K562 (cell line): ENCODE data around the gene SYT7. TPM values are rescaled to one million over a fixed set of nuclear protein-coding genes. Genes with fewer than 3 reads are reported as not detected.

Experiments
- ATAC-seq: fragments of 200-7000 bp; cut with Tn5 transposase; 3 replicates; pipeline ENCODE4 v1.9.1; 2020; ENCODE audit warnings: moderate library complexity
- BruUV-seq: library from RNA; stranded (reverse); fragments of 400-500 nt; replicated peaks from 2 replicates; lab custom pipeline; 2021; lab: Mats Ljungman, UMichigan
- CTCF ChIA-PET: fragments of 300-600 bp; formaldehyde crosslinking; extraction: SDS; loops from one replicate; lab custom pipeline; 2021; ENCODE audit warnings: low intra/inter-chr PET ratio; lab: Yijun Ruan, JAX
- POLR2A ChIA-PET: fragments of 300-600, 350-650 bp; sonication (Branson Sonifier 250); formaldehyde crosslinking; extraction: SDS; loops from one replicate; lab custom pipeline; 2021; ENCODE audit warnings: antibody characterized with exemption, inconsistent platforms; lab: Yijun Ruan, JAX
- DNase-seq, 4 experiments: peaks; one replicate each; pipeline versions ENCODE4 v3.0.0 to v3.0.0-alpha.2; 2011 to 2018; ENCODE audit warnings: low spot score in 3 of 4, mixed read lengths in 3 of 4; ENCODE audit errors: extremely low read depth in 1 of 4
- FAIRE-seq: peaks from 2 replicates; lab custom pipeline; 2011; peaks lifted over from hg19 to GRCh38; lab: Jason Lieb, UNC
- H2AFZ ChIP-seq: 2 replicates; pipeline ENCODE4 v1.6.0; 2011; ENCODE audit warnings: low read depth, low read length, control low read depth, inconsistent platforms
- H3K27ac ChIP-seq: fragments of 200-600 bp; 3 replicates; pipeline ENCODE4 v1.8.0; 2011; ENCODE audit warnings: low read depth, mild to moderate bottlenecking, control low read depth, inconsistent platforms, low read length, moderate library complexity, mixed read lengths; ENCODE audit errors: extremely low read depth
- H3K27me3 ChIP-seq, 2 experiments: fragments of 300-600 bp in 1 of 2; 2 replicates in 1 of 2; 3 replicates in 1 of 2; pipeline versions ENCODE4 v1.6.0 to v1.8.0; 2011; ENCODE audit warnings: inconsistent platforms in 2 of 2, low read length in 2 of 2, mild to moderate bottlenecking in 1 of 2, mixed read lengths in 1 of 2, moderate library complexity in 1 of 2; ENCODE audit not compliant: control insufficient read depth in 2 of 2, insufficient read depth in 2 of 2
- H3K36me3 ChIP-seq: fragments of 300-600 bp; 3 replicates; pipeline ENCODE4 v1.8.0; 2011; ENCODE audit warnings: mild to moderate bottlenecking, low read length, inconsistent platforms; ENCODE audit not compliant: control insufficient read depth, insufficient read depth
- H3K4me1 ChIP-seq, 2 experiments: fragments of 200-600 bp in 1 of 2; replicated peaks in 1 of 2; 2 replicates in 1 of 2; 3 replicates in 1 of 2; pipeline versions ENCODE4 v1.5.1 to v1.8.0; 2011; ENCODE audit warnings: inconsistent platforms in 2 of 2, low read length in 2 of 2, mild to moderate bottlenecking in 1 of 2, mixed read lengths in 1 of 2, moderate library complexity in 1 of 2; ENCODE audit not compliant: control insufficient read depth in 2 of 2, insufficient read depth in 2 of 2
- H3K4me2 ChIP-seq: 2 replicates; pipeline ENCODE4 v1.6.1; 2011; ENCODE audit warnings: low read length, control low read depth, inconsistent platforms, mixed read lengths; ENCODE audit not compliant: insufficient read depth
- H3K4me3 ChIP-seq: fragments of 200-600 bp; sonication (generic), shearing (Covaris generic); 2 replicates; pipeline ENCODE4 v1.5.1; 2016; ENCODE audit warnings: control low read depth, inconsistent platforms
- H3K79me2 ChIP-seq: fragments of 200-600 bp; 3 replicates; pipeline ENCODE4 v1.8.0; 2011; ENCODE audit warnings: low read length, inconsistent platforms; ENCODE audit not compliant: control insufficient read depth, insufficient read depth
- H3K9ac ChIP-seq, 2 experiments: 2 replicates each; pipeline versions ENCODE4 v1.6.0 to v1.6.1; 2011; ENCODE audit warnings: low read depth in 2 of 2, low read length in 2 of 2, control low read depth in 1 of 2, inconsistent platforms in 1 of 2, mild to moderate bottlenecking in 1 of 2, mixed read lengths in 1 of 2; ENCODE audit not compliant: insufficient read depth in 1 of 2
- H3K9me1 ChIP-seq: one replicate; pipeline ENCODE4 v1.6.0; 2011; ENCODE audit warnings: inconsistent platforms, mild to moderate bottlenecking, low read length, moderate library complexity; ENCODE audit not compliant: control insufficient read depth, insufficient read depth
- H3K9me3 ChIP-seq: replicated peaks from 2 replicates; pipeline ENCODE4 v1.5.1; 2011; ENCODE audit warnings: low read depth, low read length, inconsistent platforms; ENCODE audit not compliant: control insufficient read depth, insufficient read depth
- H4K20me1 ChIP-seq: replicated peaks from 2 replicates; pipeline ENCODE4 v1.6.1; 2011; ENCODE audit warnings: low read length, inconsistent platforms, mixed read lengths; ENCODE audit not compliant: control insufficient read depth, insufficient read depth
- RBM25 ChIP-seq: fragments of 200-400 bp; formaldehyde crosslinking; IDR thresholded peaks from 2 replicates; pipeline ENCODE4 v1.6.1; 2018; ENCODE audit warnings: low read length, low read depth, moderate library complexity; ENCODE audit not compliant: severe bottlenecking
- RFX1 ChIP-seq: fragments of 450-650 bp; IDR thresholded peaks from 2 replicates; pipeline ENCODE4 v1.6.1; 2016; ENCODE audit warnings: mild to moderate bottlenecking, moderate library complexity
- SMARCA5 ChIP-seq: fragments of 450-650 bp; IDR thresholded peaks from 2 replicates; pipeline ENCODE4 v1.6.1; 2016
- WGBS: fragments of 100-300 bp; shearing (Covaris generic); methylation state at CpG from one replicate; pipeline ENCODE4 v1.1.6; 2016; ENCODE audit warnings: low coverage, mixed read lengths; ENCODE audit not compliant: insufficient coverage; ENCODE audit errors: missing lambda C conversion rate; 5-methylcytosine and 5-hydroxymethylcytosine counted together
- in situ Hi-C: fragments of 300-500 bp; cut with MboI; formaldehyde crosslinking; loops from 4 replicates; pipeline ENCODE4 v1.15.0; 2018; ENCODE audit warnings: inconsistent platforms, mixed read lengths
- intact Hi-C: fragments of 100-400 bp; cut with micrococcal nuclease; formaldehyde crosslinking; loops from 2 replicates; pipeline ENCODE4 v1.14.2; 2022
- polyA plus RNA-seq, 8 experiments: library from polyadenylated mRNA; depleted of rRNA in 4 of 8; stranded (reverse) in 5 of 8; unstranded in 3 of 8; fragments of >200 nt; fragmentation: Nextera tagmentation in 2 of 8; fragmentation: Illumina TruSeq in 1 of 8; extraction: Ambion mirVana in 2 of 8; extraction: Trizol in 1 of 8; gene quantifications; 2 replicates each; pipeline versions ENCODE4 v1.2.1 to v1.2.3, GENCODE V29; 2011 to 2014; ENCODE audit warnings: inconsistent platforms in 1 of 8, missing spikeins in 1 of 8
- total RNA-seq, 7 experiments: library from RNA; depleted of rRNA in 6 of 7; stranded (reverse); fragments of >200 nt in 6 of 7; fragmentation: Illumina TruSeq in 2 of 7; extraction: Trizol in 2 of 7; gene quantifications; 2 replicates each; pipeline versions ENCODE4 v1.2.1 to v1.2.3, GENCODE V29; 2011 to 2021; ENCODE audit warnings: low replicate concordance in 1 of 7
- TF ChIP-seq, protein P1 (sequence below): fragments of 450-650 bp; formaldehyde crosslinking; IDR thresholded peaks from 2 replicates; pipeline ENCODE4 v1.4.0; 2020; ENCODE audit warnings: mild to moderate bottlenecking, mixed read lengths

The SYT7 gene
- total and polyA plus RNA-seq, 9 of the 15 experiments (the other 6 are each of a cell fraction or from before 2014, with no cell fraction given) = 0.01 to 0.51 (median 0.16) TPM; not detected in 1

DNA sequence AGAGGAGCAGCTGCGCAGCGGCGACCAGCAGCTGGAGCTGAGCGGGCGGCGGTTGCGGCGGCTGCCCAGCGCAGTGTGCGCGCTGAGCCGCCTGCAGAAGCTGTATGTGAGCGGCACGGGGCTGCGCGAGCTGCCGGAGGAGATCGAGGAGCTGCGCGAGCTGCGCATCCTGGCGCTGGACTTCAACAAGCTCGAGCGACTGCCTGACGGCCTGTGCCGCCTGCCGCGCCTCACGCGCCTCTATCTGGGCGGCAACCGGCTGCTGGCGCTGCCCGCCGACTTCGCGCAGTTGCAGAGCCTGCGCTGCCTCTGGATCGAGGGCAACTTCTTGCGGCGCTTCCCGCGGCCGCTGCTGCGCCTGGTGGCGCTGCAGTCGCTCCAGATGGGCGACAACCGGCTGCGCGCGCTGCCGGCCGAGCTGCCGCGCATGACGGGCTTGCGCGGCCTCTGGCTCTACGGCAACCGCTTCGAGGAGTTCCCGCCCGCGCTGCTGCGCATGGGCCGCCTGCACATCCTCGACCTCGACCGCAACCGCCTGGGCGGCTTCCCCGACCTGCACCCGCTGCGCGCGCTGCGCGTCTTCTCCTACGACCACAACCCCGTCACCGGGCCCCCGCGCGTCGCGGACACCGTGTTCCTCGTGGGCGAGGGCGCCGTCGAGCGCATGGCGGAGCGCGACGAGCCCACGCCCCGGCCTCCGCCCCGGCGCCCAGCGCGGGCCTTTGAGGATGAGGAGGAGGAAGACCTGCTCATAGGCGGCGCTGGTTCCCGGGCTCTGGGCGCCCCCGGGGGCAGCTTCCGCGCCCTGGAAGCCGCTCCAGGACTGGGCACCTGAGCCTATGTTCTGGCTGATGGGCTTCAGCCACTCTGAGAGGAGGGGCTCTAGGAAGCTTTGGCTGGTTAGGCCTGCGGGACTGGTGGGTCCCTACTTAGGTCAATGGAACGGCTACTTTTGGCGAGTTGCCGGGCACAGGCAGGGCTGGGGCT, 71.5 kb downstream of the SYT7 start (continued):
- TF ChIP-seq, protein P1, sequence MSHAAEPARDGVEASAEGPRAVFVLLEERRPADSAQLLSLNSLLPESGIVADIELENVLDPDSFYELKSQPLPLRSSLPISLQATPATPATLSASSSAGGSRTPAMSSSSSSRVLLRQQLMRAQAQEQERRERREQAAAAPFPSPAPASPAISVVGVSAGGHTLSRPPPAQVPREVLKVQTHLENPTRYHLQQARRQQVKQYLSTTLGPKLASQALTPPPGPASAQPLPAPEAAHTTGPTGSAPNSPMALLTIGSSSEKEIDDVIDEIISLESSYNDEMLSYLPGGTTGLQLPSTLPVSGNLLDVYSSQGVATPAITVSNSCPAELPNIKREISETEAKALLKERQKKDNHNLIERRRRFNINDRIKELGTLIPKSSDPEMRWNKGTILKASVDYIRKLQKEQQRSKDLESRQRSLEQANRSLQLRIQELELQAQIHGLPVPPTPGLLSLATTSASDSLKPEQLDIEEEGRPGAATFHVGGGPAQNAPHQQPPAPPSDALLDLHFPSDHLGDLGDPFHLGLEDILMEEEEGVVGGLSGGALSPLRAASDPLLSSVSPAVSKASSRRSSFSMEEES (CRISPR knock-in tag) = no peak

DNA sequence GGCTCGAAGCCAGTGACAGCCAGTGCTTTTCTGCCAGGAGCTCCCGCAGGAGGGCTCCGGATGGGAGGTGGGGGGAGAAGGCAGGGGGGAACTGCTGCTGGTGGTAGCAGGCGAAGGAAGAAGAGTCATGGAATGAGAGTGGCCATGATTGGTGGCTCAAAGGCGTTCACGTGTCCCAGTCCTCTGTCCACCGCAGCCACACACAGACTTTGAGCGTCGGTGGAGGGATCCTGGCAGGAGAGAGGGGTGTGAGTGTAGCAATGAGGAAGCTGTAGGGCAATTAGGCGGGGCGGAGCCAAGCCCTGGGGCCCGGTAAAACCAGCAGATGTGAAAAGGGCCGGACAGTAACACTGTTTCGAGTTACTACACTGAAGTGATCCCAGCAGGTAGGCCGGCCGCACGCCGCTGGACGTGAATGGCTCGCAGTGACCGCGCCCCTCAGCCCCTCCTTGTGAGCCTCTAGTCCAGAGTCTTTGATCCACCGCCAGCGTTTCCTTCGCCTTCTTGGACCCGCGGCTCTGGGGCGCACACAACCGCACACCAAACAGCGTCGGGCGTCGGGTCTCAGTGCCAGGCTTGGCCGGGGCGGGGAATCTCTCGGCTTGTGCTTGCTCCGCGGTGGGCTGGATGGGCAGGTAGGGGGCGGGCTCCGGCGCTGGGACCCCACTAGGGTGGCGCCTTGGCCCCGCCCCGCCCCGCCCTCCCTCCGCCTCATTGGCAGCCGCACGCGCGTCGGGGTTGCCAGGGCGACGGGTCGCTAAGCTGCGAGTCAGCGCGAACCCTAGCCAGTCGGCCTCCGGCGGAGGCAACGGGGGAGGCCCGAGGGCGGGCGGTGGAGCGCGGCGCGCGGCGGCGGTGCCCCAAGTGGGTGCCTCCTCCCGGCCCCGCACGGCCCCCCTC, 72.7 kb downstream of the SYT7 start, which contains the start of gene LRRC10B:
TSS of gene LRRC10B (plus strand) at position 788 of the 900 bp plus-strand sequence. CDS start 250 bp downstream, outside the sequence.
- Histone ChIP-seq H2AFZ (peak within 1 kb of the TSS; percentile 84), H3K27me3 (peaks cover 18 to 75% of the 10 kb centered on the region in 2 experiments), H3K9me1 (peaks cover 4% of the 10 kb centered on the region), H3K4me3 (peak within 1 kb of the TSS; percentile 29; the same call in 1 of the 2 replicates), H3K27ac (no peak within 1 kb of the TSS), H3K9me3 (no peaks in the 10 kb centered on the region), H3K36me3 (no peaks in the 10 kb centered on the region), H3K4me1 (peaks cover 0 to 25% of the 10 kb centered on the region in 2 experiments; a peak in 3 of 5 replicates), H3K9ac (peak within 1 kb of the TSS in 1 of 2 experiments; percentile 64; a peak in 2 of 4 replicates), H3K4me2 (peak within 1 kb of the TSS; percentile 68), H3K79me2 (no peaks in the 10 kb centered on the region), H4K20me1 (peaks cover 4% of the 10 kb centered on the region; the same call in 1 of the 2 replicates)
- 10% methylated on average over 31 of the region's 74 CpGs for WGBS
- CTCF ChIA-PET = no interaction called here
- TF ChIP-seq RFX1 (peak; percentile 59), RBM25 (peak; percentile 45), SMARCA5 (no peak)
- peak; percentile 31 to 84 (median 60) for DNase-seq
- FAIRE-seq = no peak
- POLR2A ChIA-PET = interaction anchor here (0.9 to 1.1 kb wide), 3 partner anchors 9 to 37 kb away, joined by 3 to 4 read pairs (median 3); no protein-coding TSS in a partner anchor
- no TSS peak for BruUV-seq
- intact Hi-C loops (no loop called here), in situ Hi-C loops (no loop called here)
- ATAC-seq = no peak
